Measurements from ENCODE around the gene COQ10A.

COQ10A gene

GRCh38 chr12:56315622-56316473 lies 49.1 kb downstream of the COQ10A start, which contains the start of gene CNPY2:
Gene CNPY2, minus strand, starts transcription at chr12:56315988. Its CDS starts 771 bp downstream, at chr12:56315217.
- DNase-seq (ENCODE audit: low read depth in 3 of 3) = peak; percentile 81 to 93 (median 89)

- no peak for DNase-seq (ENCODE audit: low read depth in 3 of 3)
Observed at GRCh38 chr12:56317675-56318074, 50.9 kb downstream of the COQ10A start.
